Measurements from ENCODE around the gene ZSCAN31. TPM values are rescaled to one million over a fixed set of nuclear protein-coding genes. Genes with fewer than 3 reads are reported as not detected.

ZSCAN31 gene
- total and polyA plus RNA-seq, 10 of the 15 experiments (the other 5 are each of a cell fraction or from before 2014, with no cell fraction given) = 1.6 to 5.2 (median 2.9) TPM

DNA sequence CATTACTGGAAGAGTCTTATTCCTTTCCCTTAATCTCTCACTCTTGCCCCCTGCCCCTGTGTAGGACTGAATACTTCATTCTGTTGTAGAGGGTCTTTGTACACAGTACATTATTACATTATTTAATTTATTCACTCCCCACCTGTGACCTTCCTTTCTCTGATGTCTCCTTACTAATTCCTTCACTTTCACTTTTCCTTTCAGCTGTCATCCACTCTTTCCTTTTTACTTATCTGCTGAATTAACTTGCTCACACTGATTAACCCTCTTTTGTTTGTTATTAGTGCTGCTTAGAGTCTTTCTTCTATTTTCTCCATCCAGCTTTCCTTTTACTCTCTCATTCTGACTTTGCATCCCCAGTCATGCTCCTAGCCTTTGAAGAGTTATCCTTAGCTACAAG, 61.1 kb downstream of the ZSCAN31 start:
- Histone ChIP-seq H3K27ac (ENCODE audit: control insufficient read depth, insufficient read depth) (no peak overlapping the region), H3K9ac (ENCODE audit: control insufficient read depth, insufficient read depth, low read length) (no peak overlapping the region), H3K79me2 (ENCODE audit: control insufficient read depth, insufficient read depth, low read length) (no peaks in the 10 kb centered on the region), H4K20me1 (ENCODE audit: control insufficient read depth, insufficient read depth) (no peaks in the 10 kb centered on the region), H3K4me1 (ENCODE audit: control insufficient read depth, insufficient read depth, low read length) (no peaks in the 10 kb centered on the region), H3K4me2 (ENCODE audit: control insufficient read depth, insufficient read depth) (no peak overlapping the region), H3K36me3 (ENCODE audit: control insufficient read depth in 2 of 2, insufficient read depth in 2 of 2, low read length in 1 of 2) (peaks cover 0 to 6% of the 10 kb centered on the region in 2 experiments), H2AFZ (ENCODE audit: control insufficient read depth, low read depth, low read length) (no peak overlapping the region), H3K4me3 (no peak overlapping the region), H3K9me3 (replicated peaks; ENCODE audit: control insufficient read depth, insufficient read depth, low read length) (no peaks in the 10 kb centered on the region), H3K27me3 (replicated peaks in 1 of 2; ENCODE audit: control insufficient read depth in 2 of 2, insufficient read depth in 2 of 2, low read length in 1 of 2) (no peaks in the 10 kb centered on the region)
- ATAC-seq = no peak
- no peak for FAIRE-seq
- intact Hi-C loops (cut with micrococcal nuclease; ENCODE audit: unreplicated experiment) (no loop called here), in situ Hi-C loops (cut with MboI) (no loop called here)
- no TSS peak for BruUV-seq (replicated peaks)
- SMC1A ChIA-PET (ENCODE audit: uncharacterized antibody, unreplicated experiment) = interaction anchor here (1.3 to 1.9 kb wide), 4 partner anchors 9 to 81 kb away, joined by 3 to 8 read pairs (median 8); partner anchors contain the start of genes ZKSCAN4 and ZSCAN26
- CTCF ChIA-PET = interaction anchor here (0.9 to 1.4 kb wide), 3 partner anchors 9 to 81 kb away, joined by 3 to 4 read pairs (median 3); no protein-coding TSS in a partner anchor
- POLR2A ChIA-PET = no interaction called here
- RAD21 ChIA-PET (ENCODE audit: unreplicated experiment) = no interaction called here
- DNase-seq (ENCODE audit: low read depth, low spot score) = no peak
- TF ChIP-seq SIN3A (IDR thresholded peaks at IDR 0.05; ENCODE audit: low read depth, low read length) (no peak), BRCA1 (IDR thresholded peaks at IDR 0.05; ENCODE audit: low read depth, low read length) (no peak), POLR2AphosphoS2 (IDR thresholded peaks at IDR 0.05; ENCODE audit: low read depth, low read length) (no peak), GATAD2B (conservative IDR thresholded peaks at IDR 0.05; ENCODE audit: low read depth) (no peak), GABPA (IDR thresholded peaks at IDR 0.05; ENCODE audit: low read depth) (no peak), EZH2 (IDR thresholded peaks at IDR 0.05; ENCODE audit: borderline replicate concordance, control insufficient read depth, low read depth, low read length) (no peak), FOXK2 (IDR thresholded peaks at IDR 0.05) (no peak), NRF1 (conservative IDR thresholded peaks at IDR 0.05; ENCODE audit: low read depth, low read length) (no peak), SMARCA5 (IDR thresholded peaks at IDR 0.05) (no peak), HDAC6 (IDR thresholded peaks at IDR 0.05; ENCODE audit: unreplicated experiment) (no peak), CBX5 (IDR thresholded peaks at IDR 0.05; ENCODE audit: low read depth) (no peak), DPF2 (IDR thresholded peaks at IDR 0.05) (no peak), MEF2A (IDR thresholded peaks at IDR 0.05; ENCODE audit: insufficient read depth, low read depth, low read length) (no peak), SREBF2 (IDR thresholded peaks at IDR 0.05; ENCODE audit: low read length) (no peak)
- TF ChIP-seq, protein P1, sequence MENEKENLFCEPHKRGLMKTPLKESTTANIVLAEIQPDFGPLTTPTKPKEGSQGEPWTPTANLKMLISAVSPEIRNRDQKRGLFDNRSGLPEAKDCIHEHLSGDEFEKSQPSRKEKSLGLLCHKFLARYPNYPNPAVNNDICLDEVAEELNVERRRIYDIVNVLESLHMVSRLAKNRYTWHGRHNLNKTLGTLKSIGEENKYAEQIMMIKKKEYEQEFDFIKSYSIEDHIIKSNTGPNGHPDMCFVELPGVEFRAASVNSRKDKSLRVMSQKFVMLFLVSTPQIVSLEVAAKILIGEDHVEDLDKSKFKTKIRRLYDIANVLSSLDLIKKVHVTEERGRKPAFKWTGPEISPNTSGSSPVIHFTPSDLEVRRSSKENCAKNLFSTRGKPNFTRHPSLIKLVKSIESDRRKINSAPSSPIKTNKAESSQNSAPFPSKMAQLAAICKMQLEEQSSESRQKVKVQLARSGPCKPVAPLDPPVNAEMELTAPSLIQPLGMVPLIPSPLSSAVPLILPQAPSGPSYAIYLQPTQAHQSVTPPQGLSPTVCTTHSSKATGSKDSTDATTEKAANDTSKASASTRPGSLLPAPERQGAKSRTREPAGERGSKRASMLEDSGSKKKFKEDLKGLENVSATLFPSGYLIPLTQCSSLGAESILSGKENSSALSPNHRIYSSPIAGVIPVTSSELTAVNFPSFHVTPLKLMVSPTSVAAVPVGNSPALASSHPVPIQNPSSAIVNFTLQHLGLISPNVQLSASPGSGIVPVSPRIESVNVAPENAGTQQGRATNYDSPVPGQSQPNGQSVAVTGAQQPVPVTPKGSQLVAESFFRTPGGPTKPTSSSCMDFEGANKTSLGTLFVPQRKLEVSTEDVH (IDR thresholded peaks at IDR 0.05; ENCODE audit: low read depth, partially characterized antibody) = no peak
- TF ChIP-seq, protein P2, sequence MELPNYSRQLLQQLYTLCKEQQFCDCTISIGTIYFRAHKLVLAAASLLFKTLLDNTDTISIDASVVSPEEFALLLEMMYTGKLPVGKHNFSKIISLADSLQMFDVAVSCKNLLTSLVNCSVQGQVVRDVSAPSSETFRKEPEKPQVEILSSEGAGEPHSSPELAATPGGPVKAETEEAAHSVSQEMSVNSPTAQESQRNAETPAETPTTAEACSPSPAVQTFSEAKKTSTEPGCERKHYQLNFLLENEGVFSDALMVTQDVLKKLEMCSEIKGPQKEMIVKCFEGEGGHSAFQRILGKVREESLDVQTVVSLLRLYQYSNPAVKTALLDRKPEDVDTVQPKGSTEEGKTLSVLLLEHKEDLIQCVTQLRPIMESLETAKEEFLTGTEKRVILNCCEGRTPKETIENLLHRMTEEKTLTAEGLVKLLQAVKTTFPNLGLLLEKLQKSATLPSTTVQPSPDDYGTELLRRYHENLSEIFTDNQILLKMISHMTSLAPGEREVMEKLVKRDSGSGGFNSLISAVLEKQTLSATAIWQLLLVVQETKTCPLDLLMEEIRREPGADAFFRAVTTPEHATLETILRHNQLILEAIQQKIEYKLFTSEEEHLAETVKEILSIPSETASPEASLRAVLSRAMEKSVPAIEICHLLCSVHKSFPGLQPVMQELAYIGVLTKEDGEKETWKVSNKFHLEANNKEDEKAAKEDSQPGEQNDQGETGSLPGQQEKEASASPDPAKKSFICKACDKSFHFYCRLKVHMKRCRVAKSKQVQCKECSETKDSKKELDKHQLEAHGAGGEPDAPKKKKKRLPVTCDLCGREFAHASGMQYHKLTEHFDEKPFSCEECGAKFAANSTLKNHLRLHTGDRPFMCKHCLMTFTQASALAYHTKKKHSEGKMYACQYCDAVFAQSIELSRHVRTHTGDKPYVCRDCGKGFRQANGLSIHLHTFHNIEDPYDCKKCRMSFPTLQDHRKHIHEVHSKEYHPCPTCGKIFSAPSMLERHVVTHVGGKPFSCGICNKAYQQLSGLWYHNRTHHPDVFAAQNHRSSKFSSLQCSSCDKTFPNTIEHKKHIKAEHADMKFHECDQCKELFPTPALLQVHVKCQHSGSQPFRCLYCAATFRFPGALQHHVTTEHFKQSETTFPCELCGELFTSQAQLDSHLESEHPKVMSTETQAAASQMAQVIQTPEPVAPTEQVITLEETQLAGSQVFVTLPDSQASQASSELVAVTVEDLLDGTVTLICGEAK (IDR thresholded peaks at IDR 0.05; ENCODE audit: borderline replicate concordance) = no peak
- TF ChIP-seq, protein P3, sequence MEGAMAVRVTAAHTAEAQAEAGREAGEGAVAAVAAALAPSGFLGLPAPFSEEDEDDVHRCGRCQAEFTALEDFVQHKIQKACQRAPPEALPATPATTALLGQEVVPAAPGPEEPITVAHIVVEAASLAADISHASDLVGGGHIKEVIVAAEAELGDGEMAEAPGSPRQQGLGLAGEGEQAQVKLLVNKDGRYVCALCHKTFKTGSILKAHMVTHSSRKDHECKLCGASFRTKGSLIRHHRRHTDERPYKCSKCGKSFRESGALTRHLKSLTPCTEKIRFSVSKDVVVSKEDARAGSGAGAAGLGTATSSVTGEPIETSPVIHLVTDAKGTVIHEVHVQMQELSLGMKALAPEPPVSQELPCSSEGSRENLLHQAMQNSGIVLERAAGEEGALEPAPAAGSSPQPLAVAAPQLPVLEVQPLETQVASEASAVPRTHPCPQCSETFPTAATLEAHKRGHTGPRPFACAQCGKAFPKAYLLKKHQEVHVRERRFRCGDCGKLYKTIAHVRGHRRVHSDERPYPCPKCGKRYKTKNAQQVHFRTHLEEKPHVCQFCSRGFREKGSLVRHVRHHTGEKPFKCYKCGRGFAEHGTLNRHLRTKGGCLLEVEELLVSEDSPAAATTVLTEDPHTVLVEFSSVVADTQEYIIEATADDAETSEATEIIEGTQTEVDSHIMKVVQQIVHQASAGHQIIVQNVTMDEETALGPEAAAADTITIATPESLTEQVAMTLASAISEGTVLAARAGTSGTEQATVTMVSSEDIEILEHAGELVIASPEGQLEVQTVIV (IDR thresholded peaks at IDR 0.05; ENCODE audit: borderline replicate concordance, partially characterized antibody) = no peak

Measured in GM12878 (cell line).